ENCODE results near the gene FAM240A.
"Not testable (repeated sequence)": the region's sequence is repeated elsewhere in the genome, so short reads cannot be mapped to it uniquely, and the experiment has no call there.

Gene FAM240A

DNA sequence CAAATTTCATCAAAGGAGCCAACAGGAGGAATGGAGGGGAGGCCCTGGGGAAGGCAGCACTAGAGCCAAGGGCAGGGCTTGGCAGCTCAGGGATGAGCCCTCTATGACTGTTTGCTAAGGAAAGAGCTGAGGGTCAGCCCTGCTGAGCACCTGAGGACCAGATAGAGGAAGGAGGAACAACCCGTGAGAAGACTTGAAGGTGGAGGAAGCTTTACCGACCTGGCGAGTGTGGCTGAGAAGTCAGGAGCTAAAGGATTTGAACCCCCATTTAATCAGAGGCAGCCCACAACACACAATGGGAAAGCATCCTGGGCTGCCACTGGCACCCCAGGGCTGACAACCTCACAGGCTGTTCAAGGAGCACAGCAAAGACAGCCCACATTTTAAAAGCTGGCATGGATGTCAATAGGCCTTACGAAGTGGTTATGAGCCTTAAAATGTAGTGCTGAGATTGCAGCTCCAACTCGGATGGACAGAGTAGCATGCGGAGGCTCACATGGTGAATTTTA, 25.5 kb upstream of the FAM240A start:
- no peak for DNase-seq (ENCODE audit: low spot score)

DNA sequence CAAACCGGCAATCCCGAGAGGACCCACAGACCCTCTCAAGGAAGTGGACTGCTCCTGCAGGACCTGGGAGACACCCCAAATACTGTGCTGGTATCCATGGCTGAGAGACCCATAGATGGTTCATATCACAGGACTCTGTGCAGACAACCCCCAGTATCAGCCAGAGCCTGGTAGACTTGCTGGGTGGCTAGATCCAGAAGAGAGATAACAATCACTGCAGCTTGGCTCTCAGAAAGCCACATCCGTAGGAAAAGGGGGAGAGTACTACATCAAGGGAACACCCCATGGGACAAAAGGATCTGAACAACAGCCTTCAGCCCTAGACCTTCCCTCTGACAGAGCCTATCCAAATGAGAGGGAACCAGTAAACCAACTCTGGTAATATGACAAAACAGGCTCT, 25.1 kb upstream of the FAM240A start:
- not testable (repeated sequence) for DNase-seq (ENCODE audit: low spot score)

DNA sequence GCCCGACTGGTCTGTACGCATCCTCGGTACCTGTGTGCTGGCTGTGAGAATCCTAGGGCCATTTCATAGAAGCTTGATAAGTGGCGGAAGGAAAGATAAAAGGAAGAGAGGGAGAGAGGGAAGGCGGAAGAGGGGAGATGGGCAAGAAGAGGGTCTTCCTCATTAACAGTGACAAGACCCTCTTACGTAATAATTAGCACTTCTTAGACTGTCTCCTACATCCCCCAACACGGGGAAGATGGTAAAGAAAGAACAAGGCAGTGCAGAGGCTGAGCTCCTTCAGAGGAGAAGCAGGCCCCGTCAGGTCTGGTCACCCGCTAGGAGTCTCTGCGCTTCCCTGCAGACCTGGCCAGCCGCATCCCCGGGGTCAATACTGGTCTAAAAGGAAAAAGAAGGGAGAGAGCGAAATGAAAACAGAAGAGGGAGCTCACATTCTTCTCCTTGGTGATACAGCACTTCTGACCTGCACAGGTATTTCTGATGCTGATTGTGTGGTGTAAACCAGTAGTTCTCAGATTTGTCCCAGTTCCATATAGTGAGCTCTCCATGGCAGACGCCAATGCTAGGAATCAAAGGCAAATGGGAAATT, 19.0 kb upstream of the FAM240A start:
- DNase-seq (ENCODE audit: low spot score): no peak

DNA sequence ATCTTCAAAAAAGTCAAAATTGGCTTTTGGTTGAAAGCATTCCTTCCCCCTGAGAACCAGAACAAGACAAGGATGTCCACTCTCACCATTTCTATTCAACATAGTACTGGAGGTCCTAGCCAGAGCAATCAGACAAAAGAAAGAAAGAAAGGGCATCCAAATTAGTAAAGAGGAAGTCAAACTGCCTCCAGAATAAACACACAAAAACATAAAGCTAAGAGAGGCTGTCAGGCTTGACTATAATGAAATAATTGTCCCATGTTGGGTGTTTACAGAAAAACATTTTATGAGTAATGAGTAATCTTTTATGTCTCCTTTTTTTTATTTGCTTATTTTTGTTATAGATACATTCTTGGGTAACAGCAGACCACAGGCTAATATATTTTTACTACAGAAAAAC, 18.3 kb upstream of the FAM240A start:
- no peak for DNase-seq (ENCODE audit: low spot score)

DNA sequence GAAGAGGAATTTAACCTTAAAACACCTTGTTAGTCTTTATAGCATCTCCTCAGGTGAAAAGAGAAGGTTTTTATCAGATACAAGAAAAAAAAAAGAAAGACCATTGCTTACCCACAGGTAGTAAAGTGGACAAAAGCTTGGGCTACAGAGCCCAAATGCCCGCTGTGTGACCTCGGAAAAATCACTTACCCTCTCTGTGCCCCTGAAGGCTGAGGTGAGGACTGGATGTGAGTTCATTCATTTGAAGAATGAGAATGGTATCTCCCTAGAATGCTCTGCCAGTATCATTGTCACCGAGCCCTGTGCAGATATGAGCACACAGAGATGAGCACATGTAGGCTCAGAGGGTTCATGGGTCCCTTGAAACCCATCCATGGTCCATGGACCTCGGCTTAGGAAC, 17.6 kb upstream of the FAM240A start:
- DNase-seq (ENCODE audit: low spot score): no peak

DNA sequence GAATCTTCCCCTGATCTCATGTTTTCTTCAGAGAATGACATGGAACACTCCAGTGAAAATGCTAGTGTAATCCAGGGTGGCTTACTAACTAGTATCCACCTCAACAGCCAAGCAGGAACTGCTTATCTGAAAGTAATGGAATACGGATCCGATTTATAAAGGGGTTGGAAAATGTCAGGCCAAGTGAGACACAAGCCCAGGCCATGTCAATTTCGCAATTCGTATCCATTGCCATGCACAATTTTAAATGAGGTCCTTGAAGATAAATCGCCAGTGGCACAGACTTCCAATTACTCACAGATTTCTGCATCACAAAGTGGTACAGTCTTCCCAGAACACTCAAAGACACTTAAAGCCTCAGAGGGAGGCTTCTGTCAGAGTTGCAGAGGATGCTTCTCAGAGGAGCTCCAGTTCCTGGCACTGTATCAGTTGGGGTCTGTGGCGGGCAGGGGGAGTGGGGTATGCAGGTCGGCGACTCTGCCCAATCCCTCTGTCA, 16.5 kb upstream of the FAM240A start:
- DNase-seq (ENCODE audit: low spot score): no peak

DNA sequence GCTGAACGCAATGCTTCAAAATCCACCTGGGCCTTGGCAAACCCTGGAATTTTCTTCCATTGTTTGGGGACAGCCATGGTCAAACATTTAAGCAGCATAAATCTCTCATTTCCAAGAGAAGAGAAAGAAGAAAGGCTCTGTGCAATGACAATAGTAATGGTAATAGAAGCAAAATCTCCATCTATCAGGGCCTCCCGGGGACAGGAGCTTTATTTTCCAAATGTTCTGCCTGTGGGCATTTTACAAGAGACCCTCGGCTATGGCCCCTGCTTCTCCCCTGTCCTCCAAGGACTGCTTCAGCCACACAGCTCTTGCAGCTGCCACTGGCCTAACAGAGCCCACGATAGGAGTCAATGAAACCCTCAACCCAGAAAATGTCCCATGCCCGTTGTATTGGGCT, 12.7 kb upstream of the FAM240A start:
- no peak for DNase-seq (ENCODE audit: low spot score)

DNA sequence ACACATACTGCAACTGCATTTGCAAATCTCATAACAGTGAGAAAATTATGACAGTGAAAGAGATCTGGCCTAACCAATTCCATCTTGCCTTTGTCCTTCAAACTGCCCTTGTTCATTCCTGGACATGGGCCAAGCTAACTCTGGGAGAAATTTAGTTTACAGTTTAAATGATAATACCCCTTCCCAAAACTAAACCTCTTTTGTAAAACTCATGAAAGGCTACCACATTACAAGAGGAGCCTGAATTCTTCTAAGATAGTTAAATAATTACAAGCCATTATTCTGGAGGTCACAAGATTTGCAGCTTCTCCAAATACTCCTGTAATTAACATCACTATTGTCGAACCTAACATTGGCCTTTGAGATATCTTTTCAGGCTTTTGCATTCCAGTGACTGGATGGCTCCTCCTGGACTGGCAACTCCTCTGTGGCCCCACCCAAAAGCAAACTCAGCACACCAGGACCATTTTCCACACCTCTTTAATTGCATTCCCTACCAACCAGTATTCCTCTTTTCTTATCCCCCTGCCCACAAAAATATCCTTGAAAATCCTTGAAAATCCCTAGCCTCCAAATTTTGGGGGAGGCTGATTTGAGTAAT, 8.8 kb upstream of the FAM240A start:
- no peak for DNase-seq (ENCODE audit: low spot score)

DNA sequence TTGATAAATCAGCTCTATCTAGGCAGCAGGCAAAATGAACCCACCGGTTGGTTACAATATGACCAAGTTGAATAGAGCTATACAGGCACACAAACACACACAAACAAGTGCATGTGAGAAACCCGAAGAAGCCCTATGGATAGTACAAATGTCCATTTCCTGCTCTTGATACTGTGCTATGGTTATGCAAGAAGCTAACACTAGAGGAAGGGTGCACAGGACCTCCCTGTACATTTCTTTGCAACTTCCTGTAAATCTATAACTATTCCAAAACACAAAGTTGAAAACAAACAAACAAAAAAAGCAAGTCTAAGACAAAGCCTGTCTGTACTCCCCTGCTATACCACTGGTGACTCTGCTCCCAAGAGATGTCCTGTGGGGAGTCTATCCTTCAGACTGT, 8.2 kb upstream of the FAM240A start:
- no peak for DNase-seq (ENCODE audit: low spot score)

DNA sequence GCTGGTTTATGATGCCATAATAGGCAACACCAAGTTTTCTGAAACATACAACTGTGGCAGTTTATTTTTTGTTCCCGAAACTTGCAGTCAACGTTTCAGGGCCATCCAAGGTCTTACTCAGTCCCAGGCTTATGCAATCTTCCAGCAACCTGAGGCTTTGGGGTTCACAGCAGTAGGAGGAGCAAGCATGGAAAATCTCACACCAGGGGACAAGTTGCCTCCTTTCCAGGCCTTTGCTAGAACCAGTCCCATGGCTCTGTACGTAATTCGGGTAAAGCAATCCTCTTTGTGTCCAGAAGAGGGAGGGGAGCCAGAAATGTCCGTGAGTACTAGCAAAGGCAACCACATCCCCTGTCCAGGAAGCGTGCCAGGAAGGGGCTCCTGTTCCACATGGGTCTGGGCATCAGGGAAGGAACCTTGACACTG, 4.7 kb upstream of the FAM240A start:
- DNase-seq (ENCODE audit: low spot score): no peak

DNA sequence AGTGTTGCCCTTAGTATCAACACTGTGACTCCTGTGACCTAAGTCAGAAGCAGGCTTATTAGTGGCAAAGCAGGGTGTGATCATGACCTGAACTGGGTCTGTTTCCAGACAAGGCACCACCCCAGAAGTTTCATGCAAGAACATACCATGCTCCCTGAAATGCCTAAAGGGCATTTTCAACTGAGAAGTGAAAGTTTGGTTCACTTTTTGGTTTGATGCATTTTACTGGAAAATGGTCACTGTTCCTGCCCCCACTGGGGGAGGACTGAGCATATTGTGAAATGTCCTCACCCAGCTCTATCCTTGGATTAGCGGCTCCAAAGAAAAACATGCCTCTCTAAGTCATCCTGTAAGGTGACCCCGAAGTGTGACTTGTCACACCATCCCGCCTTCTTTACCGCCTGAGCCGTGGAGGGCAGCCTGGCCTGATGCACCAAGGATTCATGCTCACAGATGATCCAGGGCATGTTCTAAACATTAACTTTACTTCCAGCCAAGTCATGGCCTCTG, 3.1 kb upstream of the FAM240A start:
- no peak for DNase-seq (ENCODE audit: low spot score)

DNA sequence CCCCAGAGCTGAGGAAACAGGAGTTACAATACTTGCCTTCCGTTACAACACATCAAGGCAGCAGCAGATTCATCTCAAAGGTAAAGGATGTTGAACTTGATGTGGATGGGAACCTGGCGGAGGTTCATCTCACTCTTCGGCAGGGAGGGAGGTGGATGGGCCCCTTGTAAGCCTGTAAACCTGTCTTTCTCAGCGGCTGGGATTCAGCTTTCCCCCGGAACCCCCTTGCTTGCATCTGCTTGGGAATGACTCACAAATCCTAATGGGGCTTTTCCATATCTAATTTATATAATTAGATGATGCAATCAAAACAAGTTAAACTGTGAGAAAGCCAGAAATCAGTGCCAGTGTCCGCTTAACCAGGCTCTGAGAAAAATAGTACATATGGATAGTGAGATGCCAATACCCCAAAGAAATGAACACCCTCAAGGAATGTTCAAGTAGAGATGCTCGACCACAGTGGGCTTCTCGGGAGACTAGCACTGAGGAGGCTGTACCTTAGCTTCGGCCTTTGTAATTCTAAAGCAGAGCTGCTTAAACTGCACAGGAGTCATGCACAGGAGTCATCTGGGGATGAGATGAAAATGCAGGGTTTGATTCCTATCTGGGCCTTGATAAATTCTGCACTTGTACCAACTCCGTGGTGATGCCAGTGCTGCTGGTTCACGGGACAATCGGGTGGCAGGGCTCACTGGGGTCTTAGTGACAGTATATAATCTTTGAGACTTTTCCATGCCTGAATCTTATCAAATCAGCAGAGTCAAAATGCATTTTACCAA, 2.2 kb upstream of the FAM240A start:
- no peak for DNase-seq (ENCODE audit: low spot score)

DNA sequence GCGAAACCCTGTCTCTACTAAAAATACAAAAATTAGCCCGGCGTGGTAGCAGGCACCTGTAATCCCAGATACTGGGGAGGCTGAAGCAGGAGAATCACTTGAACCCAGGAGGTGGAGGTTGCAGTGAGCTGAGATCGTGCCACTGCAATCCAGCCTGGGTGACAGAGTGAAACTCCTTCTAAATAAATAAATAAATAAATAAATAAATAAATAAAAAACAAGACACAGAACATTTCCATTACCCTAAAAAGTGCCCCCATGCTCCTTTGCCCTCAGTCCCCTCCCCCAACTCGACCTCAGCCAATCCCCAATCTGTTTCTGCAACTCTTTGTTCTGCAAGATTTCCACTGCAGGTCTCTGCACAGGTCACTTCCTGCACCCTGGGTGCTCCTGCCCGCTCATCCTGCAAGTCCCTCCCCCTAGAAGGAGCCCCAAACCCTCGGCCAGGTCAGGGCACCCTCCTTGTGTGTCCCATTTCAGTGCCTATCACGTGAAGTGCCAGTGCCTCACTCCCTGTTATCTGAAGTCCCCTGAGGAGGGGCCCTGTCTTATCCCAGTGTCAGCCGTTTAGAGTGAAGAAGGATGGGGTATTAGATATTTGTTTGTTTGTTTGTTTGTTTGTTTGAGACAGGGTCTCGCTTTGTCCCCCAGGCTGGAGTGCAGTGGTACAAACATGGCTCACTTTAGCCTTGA, 1.1 kb downstream of the FAM240A start:
- no peak for DNase-seq (ENCODE audit: low spot score)

DNA sequence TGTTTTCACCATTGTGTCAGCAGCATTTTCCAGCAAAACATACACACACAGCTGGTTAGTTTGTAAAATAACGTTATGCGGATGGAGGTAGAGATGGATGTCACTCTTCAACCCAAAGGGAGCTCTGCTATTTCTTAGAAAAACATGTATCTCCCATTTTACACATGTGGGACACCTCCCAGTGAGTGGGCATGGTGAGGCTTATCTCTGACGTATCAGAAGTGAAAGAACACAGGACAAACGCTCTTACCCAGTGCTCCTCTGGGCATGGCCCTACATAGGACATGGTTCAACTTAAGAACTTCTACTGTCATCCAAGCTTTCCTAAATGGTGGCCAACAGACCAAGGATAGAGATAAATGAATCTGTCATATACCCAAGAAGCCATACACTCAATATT, 2.1 kb downstream of the FAM240A start:
- no peak for DNase-seq (ENCODE audit: low spot score)

DNA sequence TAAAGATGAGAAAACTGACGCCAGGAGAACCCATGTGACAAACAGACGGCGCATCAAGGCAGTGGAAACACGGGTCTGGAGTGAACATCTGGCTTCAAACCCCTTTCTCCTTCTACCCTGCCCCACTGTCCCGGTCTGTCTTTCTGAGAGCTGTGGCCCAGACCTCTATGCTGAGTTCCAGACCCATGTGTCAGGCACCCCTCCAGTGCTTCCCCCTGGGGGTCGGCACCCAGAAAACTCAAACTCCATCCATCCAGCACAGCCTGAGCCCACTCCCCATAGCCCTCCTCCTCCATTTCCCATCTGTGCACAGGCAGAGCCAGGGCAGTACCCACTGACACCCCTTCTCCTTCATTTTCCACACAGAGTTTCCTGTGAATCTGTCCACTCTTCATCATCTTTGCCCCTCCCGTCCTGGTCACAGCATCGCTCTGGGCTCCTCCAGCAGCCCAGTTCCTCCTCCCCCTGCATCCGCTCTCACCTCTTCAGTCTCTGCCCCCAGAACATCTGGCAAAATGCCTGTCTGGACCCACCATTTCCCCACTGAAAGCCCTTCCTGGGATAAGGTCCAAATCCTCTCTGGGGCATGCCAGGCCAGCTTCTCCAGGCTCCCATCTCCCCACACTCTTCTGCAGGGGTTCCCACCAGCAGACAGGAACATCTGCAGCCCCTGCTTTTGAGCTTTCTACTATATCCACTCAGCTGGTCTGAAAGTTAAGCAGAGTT, 2.9 kb downstream of the FAM240A start:
- DNase-seq (ENCODE audit: low spot score): no peak

DNA sequence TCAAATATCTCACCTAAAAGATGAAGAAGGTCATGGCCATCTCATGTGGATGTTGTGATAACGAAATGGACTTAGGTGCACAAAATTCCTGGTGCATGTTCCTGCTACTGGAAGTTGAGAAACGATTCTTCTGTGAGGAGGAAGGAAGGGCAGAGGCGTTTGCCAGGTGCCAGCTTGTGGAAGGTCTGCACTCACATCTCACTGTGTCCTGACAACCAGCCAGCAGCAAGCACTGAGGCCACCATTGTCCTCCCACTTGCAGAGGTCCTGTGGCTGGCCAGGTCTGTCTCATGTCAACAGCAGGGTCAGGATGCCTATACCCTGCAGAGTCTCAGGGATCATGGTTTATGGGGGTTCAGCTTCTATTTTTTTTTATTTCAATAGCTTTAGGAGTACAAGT, 3.7 kb downstream of the FAM240A start:
- no peak for DNase-seq (ENCODE audit: low spot score)

DNA sequence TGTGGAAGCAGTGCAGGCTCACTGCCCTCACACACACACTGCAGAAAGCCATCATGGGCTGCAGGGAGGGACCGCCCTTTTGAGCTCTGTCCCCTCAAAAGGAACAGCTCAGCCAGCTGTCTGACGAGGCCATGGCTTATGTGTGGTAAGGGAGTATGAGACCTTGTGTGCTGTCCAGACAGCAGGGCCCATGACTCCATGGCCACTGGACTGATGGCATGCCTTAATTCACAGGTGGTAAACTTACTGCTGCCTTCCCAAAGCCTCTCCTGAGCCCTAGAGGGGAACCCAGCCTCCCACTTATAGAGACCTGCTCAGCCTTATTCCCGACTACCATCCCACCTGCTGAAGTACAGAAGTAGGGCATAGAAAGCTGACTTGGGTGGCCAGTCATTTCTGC, 5.6 kb downstream of the FAM240A start:
- no peak for DNase-seq (ENCODE audit: low spot score)

DNA sequence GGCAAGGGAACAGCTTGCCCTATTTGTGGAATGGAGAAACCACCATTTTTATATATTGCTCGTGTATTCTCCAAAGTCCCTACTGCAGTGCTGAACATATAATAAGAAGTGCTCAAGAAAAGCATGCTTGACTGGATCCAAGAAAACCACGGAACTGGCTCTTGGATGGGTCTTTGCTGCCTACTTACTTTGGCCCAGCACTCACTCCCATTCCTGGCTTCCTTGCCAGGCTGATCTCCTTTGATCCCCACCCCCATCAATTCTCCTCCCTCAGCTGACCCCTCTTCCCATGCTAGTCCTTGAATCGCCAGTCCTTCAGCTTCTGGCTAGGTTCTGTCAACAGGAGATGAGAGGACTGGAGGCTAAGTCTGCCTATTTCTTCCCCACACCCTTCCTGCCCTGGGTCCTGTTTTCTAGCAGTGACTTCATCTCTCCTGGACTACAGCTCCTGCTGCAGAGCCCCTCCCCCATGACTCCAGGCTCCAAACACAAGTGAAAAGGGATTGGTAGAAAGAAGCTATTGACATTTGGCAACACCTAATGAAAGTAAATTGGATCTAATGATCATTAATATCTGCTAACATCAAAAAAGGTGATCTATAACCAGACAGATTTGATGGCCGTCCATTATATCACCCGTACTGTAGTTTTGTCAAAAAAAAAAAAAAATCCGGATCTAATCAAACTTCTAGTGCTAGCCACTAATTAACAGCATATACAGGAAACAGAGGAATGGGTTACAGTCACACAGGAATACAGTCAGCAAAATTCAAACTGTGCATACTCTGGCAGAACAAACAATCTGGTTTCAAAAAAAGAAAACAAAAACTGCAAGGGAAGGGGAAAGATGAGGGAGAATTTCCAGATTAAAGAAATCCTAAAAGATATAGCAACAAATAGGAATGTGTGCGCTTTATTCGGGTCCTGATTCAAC, 7.8 kb downstream of the FAM240A start:
- no peak for DNase-seq (ENCODE audit: low spot score)

DNA sequence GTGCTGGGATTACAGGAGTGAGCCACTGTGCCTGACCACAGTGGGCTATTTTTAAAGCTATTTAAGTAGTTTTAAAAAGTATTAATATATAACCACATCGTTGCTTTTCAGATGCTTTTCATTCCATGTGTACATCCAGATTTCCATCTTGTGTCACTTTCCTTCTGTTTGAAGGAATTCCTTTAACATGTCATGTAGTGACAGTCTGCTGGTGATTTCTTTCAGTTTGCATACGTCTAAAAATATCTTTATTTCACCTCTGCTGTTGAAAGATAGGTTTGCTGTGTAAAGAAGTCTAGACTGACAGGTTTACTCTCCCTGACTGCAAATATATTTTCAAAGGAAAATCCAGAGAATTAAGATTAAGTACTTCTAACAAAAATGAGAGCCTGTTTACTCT, 12.2 kb downstream of the FAM240A start:
- DNase-seq (ENCODE audit: low spot score): no peak

DNA sequence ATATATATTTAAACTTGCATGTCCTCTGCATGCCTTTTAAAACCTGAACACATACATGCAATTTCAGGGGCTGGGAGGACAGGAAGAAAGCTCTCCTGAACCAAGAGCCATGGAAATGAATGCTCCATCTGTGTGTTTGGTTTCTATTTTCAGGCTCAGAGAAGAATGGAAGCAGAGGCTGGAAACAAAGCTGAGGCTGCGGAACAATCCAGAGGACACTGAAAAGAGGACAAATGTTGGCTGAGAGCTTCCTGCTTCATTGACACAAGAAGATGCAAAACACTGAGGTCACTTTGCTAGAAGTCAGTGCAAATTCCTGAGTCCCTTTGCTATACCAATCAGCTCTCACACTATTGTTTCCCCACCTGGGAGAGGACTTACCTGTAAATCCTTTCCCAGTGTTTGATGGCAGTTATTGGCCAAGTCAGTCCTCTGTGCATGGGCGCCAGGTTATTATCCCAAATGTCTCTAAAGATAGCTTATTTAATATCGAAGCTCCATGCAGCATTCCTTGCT, 12.7 kb downstream of the FAM240A start:
- peak; percentile 21 for DNase-seq (ENCODE audit: low spot score)
